Liver (tissue), 3 donors: ENCODE measurements around the gene WWOX.

ENCODE experiments used
- CTCF ChIP-seq: fragments of 150-350 bp; IDR thresholded peaks from 2 replicates; pipeline ENCODE4 v1.5.1; 2017; ENCODE audit warnings: improper control_type of control experiment, low read depth, low read length; ENCODE audit not compliant: missing input control
- GABPA ChIP-seq, 2 donors: IDR thresholded peaks in 1 of 2; conservative IDR thresholded peaks in 1 of 2; 2 replicates each; pipeline ENCODE4 v1.6.1; 2016; ENCODE audit warnings: antibody characterized with exemption in 2 of 2, mild to moderate bottlenecking in 1 of 2, moderate library complexity in 1 of 2
- HNF4G ChIP-seq: IDR thresholded peaks from 2 replicates; pipeline ENCODE4 v1.6.1; 2016; ENCODE audit warnings: antibody characterized with exemption
- JUND ChIP-seq, 2 donors: IDR thresholded peaks; 2 replicates each; pipeline ENCODE4 v1.6.1; 2016; ENCODE audit warnings: antibody characterized with exemption in 2 of 2
- MAX ChIP-seq: IDR thresholded peaks from 2 replicates; pipeline ENCODE4 v1.6.1; 2016; ENCODE audit warnings: antibody characterized with exemption
- RAD21 ChIP-seq, 2 donors: IDR thresholded peaks; 2 replicates each; pipeline ENCODE4 v1.6.1; 2016; ENCODE audit warnings: antibody characterized with exemption in 2 of 2, mild to moderate bottlenecking in 2 of 2
- RXRA ChIP-seq, 2 donors: IDR thresholded peaks; 2 replicates each; pipeline ENCODE4 v1.6.1; 2017 to 2018; ENCODE audit warnings: antibody characterized with exemption in 2 of 2, mild to moderate bottlenecking in 1 of 2
- SP1 ChIP-seq: IDR thresholded peaks from 2 replicates; pipeline ENCODE4 v1.6.1; 2018; ENCODE audit warnings: antibody characterized with exemption, mild to moderate bottlenecking
- TF ChIP-seq, protein P1 (sequence below): IDR thresholded peaks from 2 replicates; pipeline ENCODE4 v1.6.1; 2016; ENCODE audit warnings: antibody characterized with exemption, mild to moderate bottlenecking
- donor health status: healthy.
- donor health status: healthy.

- TF ChIP-seq HNF4G, result no peak
- TF ChIP-seq CTCF, result no peak
- no peak for TF ChIP-seq GABPA (IDR thresholded peaks at IDR 0.05 in 1 of 2, conservative IDR thresholded peaks at IDR 0.05 in 1 of 2)
- TF ChIP-seq SP1, result no peak
- TF ChIP-seq RAD21 (IDR thresholded peaks at IDR 0.05), result no peak
- no peak for TF ChIP-seq JUND (IDR thresholded peaks at IDR 0.05)
- no peak for TF ChIP-seq RXRA (IDR thresholded peaks at IDR 0.05)
- no peak for TF ChIP-seq MAX
- TF ChIP-seq, protein P1, sequence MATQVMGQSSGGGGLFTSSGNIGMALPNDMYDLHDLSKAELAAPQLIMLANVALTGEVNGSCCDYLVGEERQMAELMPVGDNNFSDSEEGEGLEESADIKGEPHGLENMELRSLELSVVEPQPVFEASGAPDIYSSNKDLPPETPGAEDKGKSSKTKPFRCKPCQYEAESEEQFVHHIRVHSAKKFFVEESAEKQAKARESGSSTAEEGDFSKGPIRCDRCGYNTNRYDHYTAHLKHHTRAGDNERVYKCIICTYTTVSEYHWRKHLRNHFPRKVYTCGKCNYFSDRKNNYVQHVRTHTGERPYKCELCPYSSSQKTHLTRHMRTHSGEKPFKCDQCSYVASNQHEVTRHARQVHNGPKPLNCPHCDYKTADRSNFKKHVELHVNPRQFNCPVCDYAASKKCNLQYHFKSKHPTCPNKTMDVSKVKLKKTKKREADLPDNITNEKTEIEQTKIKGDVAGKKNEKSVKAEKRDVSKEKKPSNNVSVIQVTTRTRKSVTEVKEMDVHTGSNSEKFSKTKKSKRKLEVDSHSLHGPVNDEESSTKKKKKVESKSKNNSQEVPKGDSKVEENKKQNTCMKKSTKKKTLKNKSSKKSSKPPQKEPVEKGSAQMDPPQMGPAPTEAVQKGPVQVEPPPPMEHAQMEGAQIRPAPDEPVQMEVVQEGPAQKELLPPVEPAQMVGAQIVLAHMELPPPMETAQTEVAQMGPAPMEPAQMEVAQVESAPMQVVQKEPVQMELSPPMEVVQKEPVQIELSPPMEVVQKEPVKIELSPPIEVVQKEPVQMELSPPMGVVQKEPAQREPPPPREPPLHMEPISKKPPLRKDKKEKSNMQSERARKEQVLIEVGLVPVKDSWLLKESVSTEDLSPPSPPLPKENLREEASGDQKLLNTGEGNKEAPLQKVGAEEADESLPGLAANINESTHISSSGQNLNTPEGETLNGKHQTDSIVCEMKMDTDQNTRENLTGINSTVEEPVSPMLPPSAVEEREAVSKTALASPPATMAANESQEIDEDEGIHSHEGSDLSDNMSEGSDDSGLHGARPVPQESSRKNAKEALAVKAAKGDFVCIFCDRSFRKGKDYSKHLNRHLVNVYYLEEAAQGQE, result no peak
These were observed 38.6 kb upstream of the WWOX start for GRCh38 chr16:78060809-78061208.
